Measurements from ENCODE around the gene CFTR.
"Not testable (repeated sequence)": the region's sequence is repeated elsewhere in the genome, so short reads cannot be mapped to it uniquely, and the experiment has no call there.

CFTR gene

GRCh38 chr7:117698018-117698417 lies 218.2 kb downstream of the CFTR start:
- no peak for DNase-seq

- DNase-seq, result no peak
Observed at GRCh38 chr7:117704063-117704462, 224.2 kb downstream of the CFTR start.

GRCh38 chr7:117705630-117706029 lies 225.8 kb downstream of the CFTR start:
- no peak for DNase-seq

GRCh38 chr7:117706210-117706609 lies 226.4 kb downstream of the CFTR start:
- no peak for DNase-seq

GRCh38 chr7:117707080-117707479 lies 227.3 kb downstream of the CFTR start:
- DNase-seq, result no peak

- DNase-seq, result not testable (repeated sequence)
Observed at GRCh38 chr7:117708173-117708572, 228.3 kb downstream of the CFTR start.

- no peak for DNase-seq
Observed at GRCh38 chr7:117711556-117711955, 231.7 kb downstream of the CFTR start.

- no peak for DNase-seq
Observed at GRCh38 chr7:117715784-117716445, 236.1 kb downstream of the CFTR start.

- DNase-seq, result no peak
Observed at GRCh38 chr7:117716707-117717299, 237.0 kb downstream of the CFTR start.

- no peak for DNase-seq
Observed at GRCh38 chr7:117717357-117717756, 237.5 kb downstream of the CFTR start.

All from stimulated activated CD4-positive, alpha-beta T cell treated with anti-CD3 and anti-CD28 coated beads, Interleukin-1b, Interleukin-23, amount 100 ng/mL, for 48 hours (primary cell).